Chondrocyte (in vitro differentiated cells): ENCODE measurements around the gene TMPRSS5. TPM values are rescaled to one million over a fixed set of nuclear protein-coding genes. Genes with fewer than 3 reads are reported as not detected.

Experiments
- DNase-seq: peaks from one replicate; pipeline ENCODE4 v3.0.0; 2021; ENCODE audit warnings: mixed read lengths, low spot score
- H3K27ac Mint-ChIP-seq: one replicate; pipeline ENCODE4 v1.8.0; 2021; ENCODE audit warnings: mild to moderate bottlenecking, moderate library complexity, mixed read lengths; ENCODE audit not compliant: unreplicated experiment
- H3K27me3 Mint-ChIP-seq: 2 replicates; pipeline ENCODE4 v1.8.0; 2021; ENCODE audit warnings: low read depth, mixed read lengths
- H3K36me3 Mint-ChIP-seq: 2 replicates; pipeline ENCODE4 v1.8.0; 2021; ENCODE audit warnings: low read depth, mixed read lengths
- H3K4me1 Mint-ChIP-seq: 2 replicates; pipeline ENCODE4 v1.8.0; 2021; ENCODE audit warnings: low read depth, mild to moderate bottlenecking, mixed read lengths
- H3K4me3 Mint-ChIP-seq: one replicate; pipeline ENCODE4 v1.8.0; 2021; ENCODE audit warnings: mild to moderate bottlenecking, moderate library complexity, mixed read lengths; ENCODE audit not compliant: unreplicated experiment
- H3K9me3 Mint-ChIP-seq: 2 replicates; pipeline ENCODE4 v1.8.0; 2021; ENCODE audit warnings: low read depth, mixed read lengths
- total RNA-seq: library from RNA; stranded (reverse); gene quantifications from 3 replicates; pipeline ENCODE4 v1.2.1, GENCODE V29; 2021
- TF ChIP-seq, protein P1 (sequence below): fragments of 200-600 bp; sonication (generic); IDR thresholded peaks from 2 replicates; pipeline ENCODE4 v1.5.0; 2021; ENCODE audit warnings: antibody characterized with exemption, mild to moderate bottlenecking, moderate library complexity

TMPRSS5 gene
- total RNA-seq, 1 donor from 2014 or later = 0.37 TPM

DNA sequence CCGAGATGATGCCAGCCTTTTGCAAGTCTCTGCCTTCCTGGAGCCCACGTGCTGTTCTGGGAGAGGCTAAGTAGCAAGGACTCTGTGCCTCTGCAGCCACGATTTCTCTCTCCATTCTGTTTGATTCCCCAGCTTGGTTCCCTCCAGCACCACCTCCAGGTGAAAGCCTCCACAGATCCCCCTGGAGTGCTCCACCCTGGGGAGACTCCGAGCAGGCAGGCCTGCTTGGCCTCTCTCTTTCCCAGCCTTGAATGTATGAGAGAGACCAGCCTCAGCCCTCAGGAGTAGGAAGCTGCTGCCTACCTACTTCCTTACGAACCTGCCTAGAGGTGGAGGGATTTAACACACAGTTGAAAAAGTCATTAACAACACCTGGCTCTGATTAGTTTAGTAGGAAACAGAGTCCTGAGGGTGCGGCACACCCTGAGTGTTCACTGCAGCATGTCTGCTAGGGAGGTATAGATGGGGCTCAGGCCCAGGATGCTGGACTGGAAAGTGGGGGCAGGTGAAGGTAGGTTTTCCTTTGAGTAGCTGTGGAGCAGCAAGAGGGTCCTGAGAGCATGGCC, 22.5 kb downstream of the TMPRSS5 start:
- no peak overlapping the region for H3K27ac Mint-ChIP-seq
- peaks cover 7% of the 10 kb centered on the region for H3K4me1 Mint-ChIP-seq
- TF ChIP-seq, protein P1, sequence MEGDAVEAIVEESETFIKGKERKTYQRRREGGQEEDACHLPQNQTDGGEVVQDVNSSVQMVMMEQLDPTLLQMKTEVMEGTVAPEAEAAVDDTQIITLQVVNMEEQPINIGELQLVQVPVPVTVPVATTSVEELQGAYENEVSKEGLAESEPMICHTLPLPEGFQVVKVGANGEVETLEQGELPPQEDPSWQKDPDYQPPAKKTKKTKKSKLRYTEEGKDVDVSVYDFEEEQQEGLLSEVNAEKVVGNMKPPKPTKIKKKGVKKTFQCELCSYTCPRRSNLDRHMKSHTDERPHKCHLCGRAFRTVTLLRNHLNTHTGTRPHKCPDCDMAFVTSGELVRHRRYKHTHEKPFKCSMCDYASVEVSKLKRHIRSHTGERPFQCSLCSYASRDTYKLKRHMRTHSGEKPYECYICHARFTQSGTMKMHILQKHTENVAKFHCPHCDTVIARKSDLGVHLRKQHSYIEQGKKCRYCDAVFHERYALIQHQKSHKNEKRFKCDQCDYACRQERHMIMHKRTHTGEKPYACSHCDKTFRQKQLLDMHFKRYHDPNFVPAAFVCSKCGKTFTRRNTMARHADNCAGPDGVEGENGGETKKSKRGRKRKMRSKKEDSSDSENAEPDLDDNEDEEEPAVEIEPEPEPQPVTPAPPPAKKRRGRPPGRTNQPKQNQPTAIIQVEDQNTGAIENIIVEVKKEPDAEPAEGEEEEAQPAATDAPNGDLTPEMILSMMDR = no peak
- no peaks in the 10 kb centered on the region for H3K9me3 Mint-ChIP-seq
- peaks cover 11% of the 10 kb centered on the region for H3K27me3 Mint-ChIP-seq
- no peak overlapping the region for H3K4me3 Mint-ChIP-seq
- H3K36me3 Mint-ChIP-seq = no peaks in the 10 kb centered on the region
- DNase-seq = no peak

DNA sequence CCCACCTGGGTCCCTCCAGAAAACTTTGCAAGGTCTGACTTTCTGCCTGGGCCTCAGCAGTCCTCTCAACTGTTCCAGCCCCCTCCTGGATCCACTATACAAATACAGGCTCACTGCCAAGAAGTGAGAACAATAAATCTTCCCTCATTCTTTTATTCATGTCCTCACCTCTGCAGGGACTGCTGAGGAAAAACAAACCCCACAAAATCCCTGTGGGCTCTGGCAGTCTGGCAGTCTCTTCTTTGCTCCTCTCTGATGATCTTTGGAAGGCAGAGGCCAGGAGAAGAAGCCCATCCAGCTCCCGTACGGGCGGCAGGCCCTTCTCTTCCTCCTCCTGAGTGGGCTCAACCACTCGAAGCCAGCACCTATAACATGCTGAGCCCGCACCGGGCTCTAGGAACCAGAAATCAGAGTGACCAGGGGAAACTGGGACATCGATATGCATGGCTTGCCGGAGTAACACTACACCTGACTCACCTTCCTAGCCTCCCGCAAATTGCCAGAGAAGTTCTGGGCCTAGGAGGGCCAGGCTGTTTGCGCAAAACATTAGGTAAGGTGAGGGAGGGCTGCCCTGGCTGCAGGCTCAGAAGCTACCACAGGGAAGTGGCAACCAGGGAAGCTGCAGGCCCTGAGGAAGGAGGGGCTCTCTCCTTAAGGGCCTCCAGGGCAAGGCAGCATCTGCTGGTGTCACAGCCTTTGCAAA, 24.2 kb downstream of the TMPRSS5 start:
- no peaks in the 10 kb centered on the region for H3K9me3 Mint-ChIP-seq
- H3K4me3 Mint-ChIP-seq = no peak overlapping the region
- H3K4me1 Mint-ChIP-seq = peaks cover 14% of the 10 kb centered on the region

DNA sequence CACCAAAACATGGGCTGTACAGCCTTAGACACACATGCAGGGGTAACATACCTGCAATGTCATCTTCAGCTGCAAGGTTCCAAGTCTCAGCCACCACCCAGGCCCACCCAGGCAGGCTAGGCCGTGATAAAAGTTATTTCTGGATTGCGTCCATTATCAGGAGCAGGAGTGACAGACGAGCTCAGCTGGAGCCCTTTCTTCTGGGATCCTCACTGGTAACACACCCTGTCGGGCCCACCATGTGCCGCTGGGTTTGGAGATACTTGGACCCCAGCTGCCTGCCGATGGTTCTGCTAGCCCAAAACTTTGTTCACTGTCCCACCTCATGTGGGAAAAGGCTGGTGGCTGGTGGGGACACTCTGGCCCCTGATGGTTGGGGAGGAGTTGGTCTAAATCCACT, 24.8 kb downstream of the TMPRSS5 start:
- Mint-ChIP-seq H3K4me1 (peaks cover 14% of the 10 kb centered on the region), H3K9me3 (no peaks in the 10 kb centered on the region), H3K36me3 (no peaks in the 10 kb centered on the region), H3K4me3 (no peak overlapping the region), H3K27me3 (peaks cover 17% of the 10 kb centered on the region), H3K27ac (no peak overlapping the region)
- TF ChIP-seq, protein P1 = no peak
- no peak for DNase-seq

More for the DNA sequence above, 24.2 kb downstream of the TMPRSS5 start:
- DNase-seq = no peak
- H3K36me3 Mint-ChIP-seq = no peaks in the 10 kb centered on the region
- peaks cover 17% of the 10 kb centered on the region for H3K27me3 Mint-ChIP-seq
- TF ChIP-seq, protein P1 = no peak
- H3K27ac Mint-ChIP-seq = no peak overlapping the region

DNA sequence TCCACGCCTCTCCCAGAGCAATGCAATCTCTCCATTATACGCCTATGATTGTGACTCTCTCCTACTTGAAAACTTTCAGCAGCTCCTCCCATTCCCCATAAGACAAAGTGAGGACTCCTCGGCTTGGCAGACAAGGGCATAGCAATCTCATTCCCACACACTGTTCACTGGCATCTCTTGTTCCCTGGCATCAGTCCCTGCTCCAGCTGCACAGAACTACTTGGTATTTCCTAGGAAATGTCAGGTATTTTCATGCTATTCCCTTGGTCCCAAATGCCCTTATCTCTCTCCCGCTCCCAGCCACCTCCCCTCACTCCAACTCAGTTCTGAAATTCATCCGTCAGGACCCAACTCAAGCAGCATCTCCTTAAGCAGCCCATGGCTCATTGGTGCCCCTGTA, 28.4 kb downstream of the TMPRSS5 start:
- H3K27me3 Mint-ChIP-seq = peaks cover 15% of the 10 kb centered on the region

DNA sequence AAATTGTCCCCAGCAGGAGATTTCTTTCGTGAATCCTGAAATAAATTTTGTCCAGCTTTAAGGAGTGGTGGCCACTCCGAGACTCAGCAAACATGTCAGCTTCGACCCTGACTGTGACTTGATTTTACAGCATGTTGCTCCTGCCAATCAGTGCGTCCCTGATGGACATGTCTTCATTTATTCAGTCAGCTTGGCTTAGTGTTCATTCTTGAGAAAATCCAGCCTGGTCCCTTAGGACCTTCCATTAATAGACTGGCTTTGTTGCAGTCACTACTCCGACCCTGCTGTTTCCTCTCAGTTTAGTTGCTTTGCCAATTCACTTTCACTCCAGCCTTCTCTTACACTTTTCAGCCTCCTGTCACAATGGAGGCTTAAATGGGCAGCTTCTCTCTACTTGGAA, 30.5 kb downstream of the TMPRSS5 start:
- Mint-ChIP-seq H3K36me3 (no peaks in the 10 kb centered on the region), H3K4me3 (no peak overlapping the region), H3K4me1 (peaks cover 33% of the 10 kb centered on the region), H3K27me3 (peaks cover 15% of the 10 kb centered on the region), H3K9me3 (no peaks in the 10 kb centered on the region), H3K27ac (peak overlapping the region; percentile 71)
- TF ChIP-seq, protein P1 = no peak
- no peak for DNase-seq

More for the DNA sequence above, 28.4 kb downstream of the TMPRSS5 start:
- H3K36me3 Mint-ChIP-seq = no peaks in the 10 kb centered on the region
- H3K4me1 Mint-ChIP-seq = peaks cover 40% of the 10 kb centered on the region
- H3K27ac Mint-ChIP-seq = no peak overlapping the region
- no peaks in the 10 kb centered on the region for H3K9me3 Mint-ChIP-seq
- TF ChIP-seq, protein P1 = no peak
- DNase-seq = no peak
- H3K4me3 Mint-ChIP-seq = no peak overlapping the region
